Esophagus squamous epithelium (tissue), 5 donors: ENCODE measurements around the gene C19orf25. TPM values are rescaled to one million over a fixed set of nuclear protein-coding genes. Genes with fewer than 3 reads are reported as not detected.

ENCODE experiments used
- DNase-seq: peaks from one replicate; lab custom pipeline; 2025; lab: John Stamatoyannopoulos, UW
- H3K27ac ChIP-seq, 4 donors: fragments of 200-600 bp; sonication (generic); one replicate each; pipeline ENCODE4 v1.5.1; 2016 to 2019; ENCODE audit warnings: mild to moderate bottlenecking in 1 of 4
- H3K27me3 ChIP-seq, 4 donors: fragments of 200-600 bp; sonication (generic); 1 replicate in 3 of 4; 2 replicates in 1 of 4; pipeline versions ENCODE4 v1.5.1 to v1.6.0; 2017 to 2021; ENCODE audit warnings: antibody characterized with exemption in 1 of 4
- H3K36me3 ChIP-seq, 3 donors: fragments of 200-600 bp; sonication (generic); one replicate each; pipeline ENCODE4 v1.5.1; 2016 to 2019
- H3K4me1 ChIP-seq, 3 donors: fragments of 200-600 bp; sonication (generic); one replicate each; pipeline ENCODE4 v1.5.1; 2017 to 2019
- H3K4me3 ChIP-seq, 4 donors: fragments of 200-600 bp; sonication (generic); 1 replicate in 3 of 4; 2 replicates in 1 of 4; pipeline ENCODE4 v1.5.1; 2016 to 2019; ENCODE audit warnings: mild to moderate bottlenecking in 2 of 4, moderate library complexity in 1 of 4
- H3K9me3 ChIP-seq, 3 donors: fragments of 200-600 bp; sonication (generic); one replicate each; pipeline ENCODE4 v1.5.1; 2016 to 2019
- CTCF ChIP-seq, 6 experiments: fragments of 450-650 bp in 4 of 6; fragments of 200-600 bp in 2 of 6; sonication (generic) in 2 of 6; IDR thresholded peaks; one replicate each; pipeline ENCODE4 v1.5.1; 2016 to 2019; ENCODE audit warnings: antibody characterized with exemption in 6 of 6, mild to moderate bottlenecking in 4 of 6, moderate library complexity in 4 of 6
- POLR2A ChIP-seq, 4 donors: fragments of 450-650 bp; IDR thresholded peaks; one replicate each; pipeline ENCODE4 v1.6.1; 2017; ENCODE audit warnings: antibody characterized with exemption in 4 of 4, mild to moderate bottlenecking in 4 of 4, moderate library complexity in 3 of 4
- WGBS, 2 donors: methylation state at CpG; one replicate each; pipeline ENCODE4 v1.1.5; 2018; 5-methylcytosine and 5-hydroxymethylcytosine counted together
- intact Hi-C: fragments of 100-400 bp; cut with DNase I; formaldehyde crosslinking; loops from one replicate; pipeline ENCODE4 v1.15.0; 2022
- total RNA-seq, 4 donors: library from RNA; depleted of rRNA; stranded (reverse); fragments of >200 nt; gene quantifications; one replicate each; pipeline ENCODE4 v1.1.0, GENCODE V29; 2016
- donor health status: DM: yes; HTN: yes; CAD: no.

The C19orf25 gene
- total RNA-seq, 4 donors from 2014 or later: 17.8 to 24.5 (median 23.0) TPM

- Histone ChIP-seq H3K27ac (no peak overlapping the region), H3K4me3 (peak overlapping the region in 1 of 4 donors; percentile 3), H3K36me3 (no peaks in the 10 kb centered on the region), H3K4me1 (peaks cover 19 to 60% (median 20%) of the 10 kb centered on the region in 3 donors), H3K9me3 (no peaks in the 10 kb centered on the region), H3K27me3 (peaks cover 41 to 100% (median 51%) of the 10 kb centered on the region in 4 donors)
- no peak for TF ChIP-seq CTCF (IDR thresholded peaks at IDR 0.05)
- no peak for TF ChIP-seq POLR2A (IDR thresholded peaks at IDR 0.05)
- WGBS, 2 donors: 42 to 58% methylated on average over 7 to 8 of the region's 30 CpGs
- no peak for DNase-seq
- intact Hi-C loops: loop anchor here (10.0 kb wide), 1 partner anchor 168 kb away; the partner anchor contains the start of gene EFNA2
Observed at GRCh38 chr19:1452802-1453524, 26.1 kb downstream of the C19orf25 start.

GRCh38 chr19:1451916-1452801 lies 26.9 kb downstream of the C19orf25 start:
- peaks cover 17 to 55% (median 19%) of the 10 kb centered on the region in 3 donors for H3K4me1 ChIP-seq
- H3K27me3 ChIP-seq: peaks cover 37 to 100% (median 58%) of the 10 kb centered on the region in 4 donors
- no peaks in the 10 kb centered on the region for H3K36me3 ChIP-seq
- no peak for TF ChIP-seq CTCF (IDR thresholded peaks at IDR 0.05)
- no peak for TF ChIP-seq POLR2A (IDR thresholded peaks at IDR 0.05)
- no peaks in the 10 kb centered on the region for H3K9me3 ChIP-seq
- intact Hi-C loops: loop anchor here (10.0 kb wide), 1 partner anchor 167 kb away; the partner anchor contains the start of gene EFNA2
- no peak for DNase-seq
- 11 to 17% methylated on average over 15 to 32 of the region's 39 CpGs for WGBS, 2 donors
- H3K27ac ChIP-seq: no peak overlapping the region
- H3K4me3 ChIP-seq: no peak overlapping the region

- no peak for TF ChIP-seq POLR2A (IDR thresholded peaks at IDR 0.05)
- Histone ChIP-seq H3K27me3 (peaks cover 49 to 100% (median 62%) of the 10 kb centered on the region in 4 donors), H3K36me3 (no peaks in the 10 kb centered on the region), H3K4me1 (peaks cover 23 to 55% (median 24%) of the 10 kb centered on the region in 3 donors), H3K4me3 (no peak overlapping the region), H3K9me3 (no peaks in the 10 kb centered on the region), H3K27ac (no peak overlapping the region)
- WGBS, 2 donors: 51 to 54% methylated on average over 11 to 13 of the region's 22 CpGs
- intact Hi-C loops: loop anchor here (10.0 kb wide), 1 partner anchor 166 kb away; the partner anchor contains the start of gene EFNA2
- no peak for DNase-seq
Observed at GRCh38 chr19:1450735-1451731, 28.0 kb downstream of the C19orf25 start.

- H3K27ac ChIP-seq: no peak within 1 kb of the TSS
- H3K4me3 ChIP-seq: peak within 1 kb of the TSS in 1 of 4 donors; percentile 3
- intact Hi-C loops: loop anchor here (10.0 kb wide), 1 partner anchor 165 kb away; the partner anchor contains the start of gene EFNA2
- TF ChIP-seq POLR2A (IDR thresholded peaks at IDR 0.05) (no peak), CTCF (IDR thresholded peaks at IDR 0.05) (no peak)
- peaks cover 25 to 55% (median 29%) of the 10 kb centered on the region in 3 donors for H3K4me1 ChIP-seq
- no peaks in the 10 kb centered on the region for H3K9me3 ChIP-seq
- WGBS, 2 donors: 0 to 13% methylated on average over 3 to 10 of the region's 74 CpGs
- DNase-seq: no peak
- peaks cover 48 to 96% (median 59%) of the 10 kb centered on the region in 4 donors for H3K27me3 ChIP-seq
- no peaks in the 10 kb centered on the region for H3K36me3 ChIP-seq
Observed at GRCh38 chr19:1449467-1450442, 29.3 kb downstream of the C19orf25 start, which contains the start of gene APC2. Gene APC2 (plus strand): TSS chr19:1450121. CDS start chr19:1453002, 2,881 bp downstream.
